Astrocyte of the cerebellum (primary cell): Measurements from ENCODE around the gene TBC1D22A.

ENCODE experiments used
- DNase-seq: peaks from one replicate; pipeline ENCODE4 v3.0.0-alpha.2; 2011; ENCODE audit warnings: low read depth
- H3K4me3 ChIP-seq: 2 replicates; pipeline ENCODE4 v1.5.1; 2011; ENCODE audit warnings: mild to moderate bottlenecking, low read depth, low read length, moderate library complexity
- in situ Hi-C: cut with HindIII; loops from 2 replicates; pipeline ENCODE4 v1.10.0; 2017; ENCODE audit warnings: low sequenced_read_pairs
- TF ChIP-seq, protein P1 (sequence below): IDR thresholded peaks from 2 replicates; pipeline ENCODE4 v1.5.1; 2012; ENCODE audit warnings: low read length, low read depth, moderate library complexity, mild to moderate bottlenecking; ENCODE audit errors: missing control alignments

Gene TBC1D22A

GRCh38 chr22:46756097-46756496, 6.4 kb upstream of the TBC1D22A start:
- no peak overlapping the region for H3K4me3 ChIP-seq

GRCh38 chr22:46757104-46757503, 5.3 kb upstream of the TBC1D22A start:
- TF ChIP-seq, protein P1, sequence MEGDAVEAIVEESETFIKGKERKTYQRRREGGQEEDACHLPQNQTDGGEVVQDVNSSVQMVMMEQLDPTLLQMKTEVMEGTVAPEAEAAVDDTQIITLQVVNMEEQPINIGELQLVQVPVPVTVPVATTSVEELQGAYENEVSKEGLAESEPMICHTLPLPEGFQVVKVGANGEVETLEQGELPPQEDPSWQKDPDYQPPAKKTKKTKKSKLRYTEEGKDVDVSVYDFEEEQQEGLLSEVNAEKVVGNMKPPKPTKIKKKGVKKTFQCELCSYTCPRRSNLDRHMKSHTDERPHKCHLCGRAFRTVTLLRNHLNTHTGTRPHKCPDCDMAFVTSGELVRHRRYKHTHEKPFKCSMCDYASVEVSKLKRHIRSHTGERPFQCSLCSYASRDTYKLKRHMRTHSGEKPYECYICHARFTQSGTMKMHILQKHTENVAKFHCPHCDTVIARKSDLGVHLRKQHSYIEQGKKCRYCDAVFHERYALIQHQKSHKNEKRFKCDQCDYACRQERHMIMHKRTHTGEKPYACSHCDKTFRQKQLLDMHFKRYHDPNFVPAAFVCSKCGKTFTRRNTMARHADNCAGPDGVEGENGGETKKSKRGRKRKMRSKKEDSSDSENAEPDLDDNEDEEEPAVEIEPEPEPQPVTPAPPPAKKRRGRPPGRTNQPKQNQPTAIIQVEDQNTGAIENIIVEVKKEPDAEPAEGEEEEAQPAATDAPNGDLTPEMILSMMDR, result no peak
- in situ Hi-C loops, result no loop called here
- no peak overlapping the region for H3K4me3 ChIP-seq
- no peak for DNase-seq

More at GRCh38 chr22:46756097-46756496, 6.4 kb upstream of the TBC1D22A start:
- no peak for DNase-seq
- TF ChIP-seq, protein P1, result no peak
- in situ Hi-C loops, result no loop called here

- no peak for DNase-seq
- TF ChIP-seq, protein P1, result no peak
- H3K4me3 ChIP-seq, result no peak overlapping the region
- in situ Hi-C loops, result no loop called here
Observed at GRCh38 chr22:46758121-46758520, 4.3 kb upstream of the TBC1D22A start.

- no peak for DNase-seq
- in situ Hi-C loops, result no loop called here
- TF ChIP-seq, protein P1, result peak; percentile 74
Observed at GRCh38 chr22:46758867-46759290, 3.6 kb upstream of the TBC1D22A start.

DNA sequence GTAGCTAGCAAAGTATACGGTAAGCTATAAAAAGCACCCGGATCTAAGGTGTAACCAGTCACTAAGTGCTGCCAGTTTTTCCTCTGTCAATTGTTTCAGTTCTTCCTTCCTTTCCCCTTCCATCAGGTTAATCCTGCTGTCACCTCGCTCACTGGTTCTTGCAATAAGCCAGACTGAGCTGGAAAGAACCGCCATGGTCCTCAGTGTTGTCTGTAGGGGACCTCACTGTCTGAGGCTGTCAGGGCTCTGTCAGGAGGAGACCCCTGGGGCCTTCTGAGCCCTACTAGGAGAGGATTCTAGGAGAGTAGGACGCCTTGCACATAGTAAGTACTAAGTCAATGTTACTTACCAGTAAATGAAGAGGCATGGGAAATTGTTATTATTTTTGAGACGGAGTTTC, 1.4 kb upstream of the TBC1D22A start:
- TF ChIP-seq, protein P1, result no peak
- in situ Hi-C loops, result no loop called here
- H3K4me3 ChIP-seq, result peak overlapping the region; percentile 100
- no peak for DNase-seq

More at GRCh38 chr22:46758867-46759290, 3.6 kb upstream of the TBC1D22A start:
- H3K4me3 ChIP-seq, result no peak overlapping the region

DNA sequence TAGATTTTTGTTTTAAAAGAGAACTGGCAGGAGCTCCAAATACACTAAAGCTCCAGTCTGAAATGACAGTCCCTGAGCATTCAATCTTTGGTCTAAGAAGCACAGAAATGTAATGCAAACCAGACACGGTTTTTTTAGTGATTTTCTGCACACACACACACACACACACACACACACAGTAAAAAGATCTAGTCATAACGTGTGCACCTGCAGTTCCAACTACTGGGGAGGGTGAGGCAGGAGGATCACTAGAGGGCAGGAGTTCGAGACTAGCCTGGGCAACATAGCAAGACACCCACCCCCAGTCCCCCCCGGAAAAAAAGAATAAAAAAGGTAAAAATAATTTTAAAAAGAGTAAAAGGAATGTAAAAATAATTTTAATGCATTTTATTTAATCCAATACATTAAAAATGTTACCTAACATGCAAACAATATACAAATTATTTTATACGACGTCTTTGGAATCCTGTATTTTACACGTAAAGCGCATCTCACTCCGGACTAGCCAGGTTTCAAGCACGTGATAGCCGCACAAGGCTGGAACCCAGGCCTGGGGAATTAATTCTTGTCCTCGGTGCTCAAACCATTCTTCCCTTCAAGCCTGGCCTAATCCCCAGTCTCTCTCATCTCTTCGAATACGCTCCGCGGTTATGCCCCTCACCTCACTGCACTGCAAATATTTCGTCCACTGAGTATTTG, 762 bp upstream of the TBC1D22A start:
- in situ Hi-C loops, result no loop called here
- no peak for DNase-seq
- TF ChIP-seq, protein P1, result no peak
- peak overlapping the region; percentile 100 for H3K4me3 ChIP-seq
